ENCODE measurements around the gene PLXNA4. TPM values are rescaled to one million over a fixed set of nuclear protein-coding genes. Genes with fewer than 3 reads are reported as not detected.

The PLXNA4 gene
- polyA plus RNA-seq, 1 donor from 2014 or later, result not detected

DNA sequence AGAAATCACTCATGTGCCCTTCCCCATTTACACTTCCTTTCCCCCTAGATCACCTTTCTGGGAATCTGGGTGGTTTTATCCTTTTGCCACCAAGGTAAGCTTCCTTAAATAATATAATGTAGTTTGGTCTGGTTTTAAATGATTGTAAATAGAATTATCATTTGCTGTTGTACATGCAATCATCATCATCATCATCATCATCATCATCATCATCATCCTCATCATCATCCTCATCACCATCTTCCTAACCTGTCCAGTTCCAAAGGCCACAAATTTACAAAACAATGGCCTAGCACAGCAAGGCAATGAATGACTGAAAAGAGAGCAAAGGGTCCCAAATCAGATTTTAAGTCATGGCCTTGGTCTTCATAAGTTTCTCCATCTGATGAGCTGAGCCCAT is 329.7 kb downstream of the PLXNA4 start:
- H3K27ac Mint-ChIP-seq, result no peak overlapping the region
- H3K27me3 Mint-ChIP-seq, result peaks cover 4% of the 10 kb centered on the region
- peaks cover 0 to 13% (median 6%) of the 10 kb centered on the region in 3 donors for H3K9me3 Mint-ChIP-seq
- H3K36me3 Mint-ChIP-seq, result no peaks in the 10 kb centered on the region
- H3K4me3 Mint-ChIP-seq, result no peak overlapping the region
- no peaks in the 10 kb centered on the region for H3K4me1 Mint-ChIP-seq

DNA sequence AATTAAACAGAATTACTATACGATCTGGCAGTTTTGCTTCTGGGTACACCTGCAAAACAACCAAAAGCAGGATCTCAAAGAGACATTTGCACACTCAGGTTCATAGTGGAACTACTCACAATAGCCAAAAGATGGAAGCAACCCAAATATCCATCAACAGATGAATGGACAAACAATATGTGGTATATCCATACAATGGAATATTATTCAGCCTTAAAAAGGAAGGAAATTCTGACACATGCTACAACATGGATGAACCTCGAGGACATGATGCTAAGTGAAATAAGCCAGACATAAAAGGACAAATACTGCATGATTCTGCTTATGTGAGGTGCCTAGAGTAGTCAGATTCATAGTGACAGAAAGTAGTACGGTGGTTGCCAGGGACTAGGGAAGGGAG is 330.7 kb downstream of the PLXNA4 start:
- Mint-ChIP-seq H3K27ac (no peak overlapping the region), H3K36me3 (no peaks in the 10 kb centered on the region), H3K27me3 (peaks cover 2% of the 10 kb centered on the region), H3K9me3 (peaks cover 0 to 13% (median 6%) of the 10 kb centered on the region in 3 donors), H3K4me1 (no peaks in the 10 kb centered on the region), H3K4me3 (no peak overlapping the region)

DNA sequence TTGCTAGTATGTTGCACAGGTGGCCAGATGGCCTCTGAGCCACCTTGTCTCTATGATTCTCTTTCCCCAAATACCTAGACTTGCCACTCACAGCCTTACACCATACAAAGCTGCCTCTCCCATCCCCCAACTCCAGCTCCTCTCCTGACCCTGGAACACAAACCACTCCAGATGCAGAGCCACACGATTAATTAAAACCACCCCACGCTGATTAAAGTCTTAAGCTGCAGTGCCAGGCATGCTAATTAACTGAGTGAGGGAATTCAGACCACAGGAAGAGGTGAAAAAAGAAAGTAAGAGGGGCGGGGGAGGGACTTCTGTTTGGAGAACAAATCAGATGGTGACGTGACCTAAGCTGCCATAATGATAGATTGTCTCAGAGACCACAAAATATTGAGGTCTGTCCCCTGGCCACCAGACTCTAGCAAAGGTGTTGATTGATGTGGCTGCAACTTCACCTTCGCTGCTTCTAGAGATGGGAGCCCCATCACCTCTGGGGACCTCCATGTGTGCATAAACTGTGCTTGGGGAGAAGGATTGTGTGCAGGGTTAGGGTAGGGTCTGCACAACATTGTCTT is 331.3 kb downstream of the PLXNA4 start:
- Mint-ChIP-seq H3K27ac (peak overlapping the region in 2 of 3 donors; percentile 10 to 49), H3K4me3 (no peak overlapping the region), H3K27me3 (peaks cover 2% of the 10 kb centered on the region), H3K9me3 (peaks cover 0 to 13% (median 6%) of the 10 kb centered on the region in 3 donors), H3K36me3 (no peaks in the 10 kb centered on the region), H3K4me1 (no peaks in the 10 kb centered on the region)

DNA sequence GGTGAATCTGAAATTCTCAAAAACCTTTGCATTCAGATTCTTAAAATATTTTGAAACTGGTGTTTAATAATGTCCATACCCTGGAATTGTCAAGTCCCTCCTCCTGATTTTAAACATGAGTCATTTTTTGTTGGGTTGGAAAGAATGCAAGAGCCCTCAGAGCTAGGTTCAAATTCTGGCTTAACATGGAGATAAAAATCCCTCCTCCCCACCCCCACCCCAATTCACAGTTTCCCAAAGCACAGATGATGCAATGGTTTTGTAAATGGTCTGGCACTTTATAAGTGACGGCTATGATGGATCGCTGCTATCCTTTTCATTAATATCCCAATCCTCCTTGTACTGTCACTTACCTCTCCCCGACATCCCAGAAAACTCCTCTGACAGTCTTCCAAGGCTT is 332.8 kb downstream of the PLXNA4 start:
- Mint-ChIP-seq H3K9me3 (peaks cover 0 to 13% (median 8%) of the 10 kb centered on the region in 3 donors), H3K4me3 (no peak overlapping the region), H3K27me3 (peaks cover 5% of the 10 kb centered on the region), H3K36me3 (no peaks in the 10 kb centered on the region), H3K4me1 (no peaks in the 10 kb centered on the region), H3K27ac (no peak overlapping the region)

DNA sequence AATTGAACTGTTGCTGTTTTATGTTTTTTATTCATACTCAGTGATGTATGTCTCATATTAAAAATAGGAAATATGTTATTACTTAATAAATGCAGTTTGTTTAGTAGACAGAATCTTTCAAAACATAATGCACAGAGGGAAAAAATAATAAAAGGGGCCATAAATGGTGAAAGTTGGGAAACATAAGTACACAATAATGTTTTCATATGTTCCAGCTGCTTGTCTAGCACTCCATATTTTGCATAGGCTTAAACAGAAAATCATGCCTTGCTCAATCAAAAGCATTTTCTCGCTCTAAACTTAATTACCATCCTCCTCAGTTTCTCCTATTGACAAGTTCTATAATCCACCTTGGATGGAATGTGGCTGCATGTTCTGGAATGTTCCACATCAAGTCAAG is 333.2 kb downstream of the PLXNA4 start:
- H3K27ac Mint-ChIP-seq, result no peak overlapping the region
- no peak overlapping the region for H3K4me3 Mint-ChIP-seq

DNA sequence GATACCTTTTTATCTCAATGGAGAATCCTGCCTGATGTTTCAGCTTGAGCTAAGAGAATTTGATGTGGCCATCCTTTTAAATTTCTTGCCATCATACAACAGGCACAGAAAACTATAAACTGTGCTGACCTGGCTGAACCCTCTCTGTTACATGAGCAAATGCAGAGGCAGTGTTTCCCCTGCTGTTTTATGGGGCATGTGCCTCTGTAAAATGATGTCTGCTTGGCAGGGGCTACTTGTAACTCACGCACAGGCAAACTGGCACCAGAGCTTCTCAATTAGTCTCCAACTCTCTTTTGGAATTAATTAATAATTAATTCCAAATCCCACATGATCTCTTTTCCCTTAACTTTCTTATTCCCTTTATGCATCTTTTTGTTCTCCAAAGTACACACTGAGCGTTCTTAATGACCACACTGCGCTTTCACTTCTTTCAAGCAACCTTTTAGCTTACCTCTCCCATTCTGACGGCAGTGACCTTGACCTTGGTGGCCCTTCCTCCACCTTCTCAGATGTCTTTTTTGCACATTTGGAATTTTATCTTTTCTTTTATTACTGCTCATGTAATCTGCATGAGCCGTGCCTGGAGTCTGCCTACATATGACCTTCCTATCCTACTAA is 334.0 kb downstream of the PLXNA4 start:
- Mint-ChIP-seq H3K4me1 (no peaks in the 10 kb centered on the region), H3K27me3 (peaks cover 5% of the 10 kb centered on the region), H3K27ac (no peak overlapping the region), H3K4me3 (no peak overlapping the region), H3K36me3 (no peaks in the 10 kb centered on the region), H3K9me3 (peaks cover 0 to 13% (median 8%) of the 10 kb centered on the region in 3 donors)

More for the DNA sequence above, 333.2 kb downstream of the PLXNA4 start:
- peaks cover 5% of the 10 kb centered on the region for H3K27me3 Mint-ChIP-seq
- H3K4me1 Mint-ChIP-seq, result no peaks in the 10 kb centered on the region
- no peaks in the 10 kb centered on the region for H3K36me3 Mint-ChIP-seq
- H3K9me3 Mint-ChIP-seq, result peaks cover 0 to 13% (median 8%) of the 10 kb centered on the region in 3 donors

DNA sequence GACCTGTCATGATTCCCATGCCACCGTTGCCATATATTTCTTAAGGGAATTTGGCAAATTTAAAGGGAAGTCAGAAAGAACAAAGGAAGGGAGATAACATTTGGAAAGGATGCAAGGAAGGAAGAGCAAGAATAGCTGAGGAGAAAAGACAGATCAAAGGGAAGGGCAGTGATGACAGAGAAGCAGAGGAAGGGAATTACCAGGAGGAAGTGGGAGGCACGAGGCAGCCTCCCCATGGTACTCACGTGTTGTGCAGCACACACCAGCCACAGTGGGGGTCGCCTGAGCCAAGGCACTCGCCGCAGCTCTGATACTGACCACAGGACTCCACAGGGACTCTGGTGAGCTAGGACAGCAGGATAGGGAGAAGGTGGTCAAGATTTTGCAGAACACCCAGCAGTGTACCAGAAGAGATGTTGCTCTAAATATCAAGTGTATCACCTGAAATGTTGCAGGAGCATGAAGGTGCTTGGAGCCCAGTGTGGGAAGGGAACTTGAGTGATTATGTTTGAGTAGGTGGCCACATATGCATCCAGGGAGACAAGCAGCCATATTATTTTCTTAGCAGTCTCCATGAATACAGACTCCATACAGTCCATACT is 335.3 kb downstream of the PLXNA4 start:
- H3K4me3 Mint-ChIP-seq, result no peak overlapping the region
- H3K9me3 Mint-ChIP-seq, result peaks cover 0 to 8% (median 8%) of the 10 kb centered on the region in 3 donors
- H3K36me3 Mint-ChIP-seq, result no peaks in the 10 kb centered on the region
- no peak overlapping the region for H3K27ac Mint-ChIP-seq
- H3K27me3 Mint-ChIP-seq, result peaks cover 5% of the 10 kb centered on the region
- no peaks in the 10 kb centered on the region for H3K4me1 Mint-ChIP-seq

DNA sequence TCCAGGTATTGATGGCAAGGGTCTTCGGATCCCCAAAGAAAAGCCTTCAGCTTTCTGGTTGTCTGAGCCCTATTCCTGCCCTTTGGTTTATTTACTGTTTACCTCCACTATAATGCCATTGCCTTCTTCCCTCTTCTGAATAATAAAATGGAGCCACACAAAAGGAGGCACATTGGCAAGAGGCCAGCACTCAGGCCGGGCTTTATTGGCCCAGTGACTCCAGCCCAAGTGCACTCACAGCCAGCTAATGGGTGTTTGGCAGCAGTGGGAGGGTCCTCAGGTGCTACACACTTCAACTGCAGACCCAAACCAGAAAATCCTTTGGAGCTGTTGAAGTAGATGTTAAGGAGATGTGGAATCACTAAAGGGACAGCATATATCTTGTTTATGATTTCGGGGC is 336.0 kb downstream of the PLXNA4 start:
- Mint-ChIP-seq H3K4me3 (no peak overlapping the region), H3K9me3 (peaks cover 0 to 7% (median 3%) of the 10 kb centered on the region in 3 donors), H3K27ac (no peak overlapping the region), H3K27me3 (peaks cover 5% of the 10 kb centered on the region), H3K36me3 (no peaks in the 10 kb centered on the region), H3K4me1 (no peaks in the 10 kb centered on the region)

DNA sequence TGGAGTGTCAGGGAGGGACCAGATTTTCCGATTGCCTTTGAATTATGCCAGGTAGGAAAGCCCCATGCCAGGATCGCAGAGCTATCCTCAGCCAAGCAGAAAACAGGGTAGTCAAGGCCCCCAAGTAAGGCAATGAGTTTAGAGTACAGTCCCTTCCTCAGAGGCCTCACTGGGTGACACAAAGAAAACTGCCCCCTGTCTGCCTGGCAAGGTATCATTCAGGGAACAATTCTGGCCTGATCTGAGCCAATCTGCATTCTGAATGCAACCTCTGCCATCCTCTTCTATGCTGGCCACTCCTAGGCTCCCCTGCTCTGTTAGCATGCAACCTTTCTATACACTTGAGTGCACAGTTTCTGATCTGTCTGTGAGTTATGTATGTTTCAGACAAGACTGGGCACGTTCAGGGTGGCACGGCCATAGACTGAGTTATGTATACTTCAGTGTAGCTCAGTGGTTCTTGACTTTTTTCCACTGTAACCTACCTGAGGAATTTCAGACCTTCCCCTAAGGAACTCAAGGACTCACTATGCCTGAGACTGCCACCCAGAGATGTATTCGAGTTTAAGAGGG is 336.8 kb downstream of the PLXNA4 start:
- Mint-ChIP-seq H3K4me3 (no peak overlapping the region), H3K36me3 (no peaks in the 10 kb centered on the region), H3K27ac (no peak overlapping the region), H3K27me3 (peaks cover 3% of the 10 kb centered on the region), H3K9me3 (peaks cover 0 to 4% (median 0%) of the 10 kb centered on the region in 3 donors), H3K4me1 (no peaks in the 10 kb centered on the region)

DNA sequence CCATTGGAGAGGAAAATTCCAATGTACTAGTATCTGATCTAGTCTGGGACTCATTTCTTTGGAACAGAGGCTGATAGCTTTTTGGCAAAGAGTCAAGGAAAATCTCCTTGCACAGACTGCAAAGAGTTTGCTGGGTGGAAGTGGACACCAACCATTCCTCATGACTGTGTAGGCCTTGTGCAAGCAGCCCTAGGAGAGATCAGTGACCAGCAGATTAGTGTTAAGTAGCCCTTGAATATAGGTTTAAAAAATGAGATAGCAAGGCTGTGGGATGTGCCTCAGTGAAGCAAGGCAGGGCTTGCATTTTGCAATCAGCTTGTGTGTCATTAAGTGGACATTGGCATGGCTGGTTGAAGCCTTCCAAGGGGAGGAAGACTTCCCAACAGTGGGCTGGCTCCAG is 341.6 kb downstream of the PLXNA4 start:
- H3K9me3 Mint-ChIP-seq, result peaks cover 0 to 3% (median 0%) of the 10 kb centered on the region in 3 donors
- no peaks in the 10 kb centered on the region for H3K4me1 Mint-ChIP-seq
- no peaks in the 10 kb centered on the region for H3K36me3 Mint-ChIP-seq
- no peak overlapping the region for H3K4me3 Mint-ChIP-seq
- peaks cover 3% of the 10 kb centered on the region for H3K27me3 Mint-ChIP-seq
- no peak overlapping the region for H3K27ac Mint-ChIP-seq

DNA sequence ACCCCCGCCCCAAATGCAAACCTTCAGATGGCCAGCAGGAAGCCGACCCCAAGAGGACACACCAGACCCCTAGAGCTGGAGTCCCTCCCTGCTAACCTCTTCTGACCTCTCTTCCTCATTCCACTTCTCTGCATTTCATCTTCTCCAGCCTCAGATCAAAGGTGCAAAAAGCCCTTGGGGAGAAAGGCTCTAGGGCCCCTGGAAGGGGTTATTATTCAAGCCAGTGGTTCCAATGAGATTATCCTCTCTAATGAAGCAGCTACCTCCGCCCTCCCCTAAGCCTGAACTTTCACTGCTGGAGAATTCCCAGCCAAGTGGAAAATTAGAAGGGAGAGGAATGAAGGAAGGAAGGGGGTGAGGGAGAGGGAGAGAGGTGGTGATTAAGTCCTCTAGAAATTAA is 343.9 kb downstream of the PLXNA4 start:
- H3K27me3 Mint-ChIP-seq, result peaks cover 9% of the 10 kb centered on the region
- H3K4me1 Mint-ChIP-seq, result no peaks in the 10 kb centered on the region
- H3K36me3 Mint-ChIP-seq, result peaks cover 2% of the 10 kb centered on the region
- H3K4me3 Mint-ChIP-seq, result no peak overlapping the region
- H3K27ac Mint-ChIP-seq, result no peak overlapping the region
- H3K9me3 Mint-ChIP-seq, result peaks cover 0 to 2% (median 0%) of the 10 kb centered on the region in 3 donors

DNA sequence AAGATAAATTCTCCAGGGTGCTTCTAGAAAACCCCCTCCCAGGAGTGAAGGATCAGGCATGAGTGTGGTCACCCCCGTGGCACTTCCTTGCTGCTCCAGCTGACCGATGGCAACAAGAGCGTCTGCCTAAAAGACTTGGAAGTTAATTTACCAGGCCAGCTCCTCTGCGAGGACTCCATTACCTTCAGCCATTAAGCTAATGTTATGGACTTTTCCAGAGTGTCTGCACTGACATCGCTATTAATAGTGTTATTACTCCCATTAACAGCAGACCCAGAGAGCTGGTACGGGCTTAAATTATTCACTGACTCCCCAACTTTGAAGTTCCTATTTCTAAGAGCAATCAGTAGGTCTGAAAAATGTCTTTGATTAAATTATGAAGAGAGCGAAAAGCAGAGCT is 345.8 kb downstream of the PLXNA4 start:
- Mint-ChIP-seq H3K36me3 (peaks cover 2% of the 10 kb centered on the region), H3K4me3 (no peak overlapping the region), H3K27ac (no peak overlapping the region), H3K9me3 (peaks cover 0 to 2% (median 0%) of the 10 kb centered on the region in 3 donors), H3K27me3 (peaks cover 9% of the 10 kb centered on the region), H3K4me1 (no peaks in the 10 kb centered on the region)

DNA sequence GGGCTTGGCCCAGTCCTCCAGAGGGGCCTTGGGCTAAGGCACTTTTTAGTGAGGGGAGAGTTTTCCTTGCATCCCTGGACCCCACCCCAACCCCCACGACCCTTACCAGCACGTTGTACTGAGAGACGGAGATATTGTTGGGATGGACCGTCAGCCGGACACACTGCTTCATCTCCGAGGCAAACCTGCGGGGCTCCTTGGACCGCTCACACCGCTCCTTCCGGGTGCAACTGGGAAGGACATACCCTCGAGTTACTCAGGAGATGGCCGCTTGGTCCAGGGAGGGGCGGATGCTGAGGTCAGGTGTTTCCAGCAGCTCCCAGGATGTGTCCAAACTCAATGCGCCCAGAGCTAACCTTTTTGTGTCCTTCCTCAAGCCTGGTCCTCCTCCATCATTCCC is 348.0 kb downstream of the PLXNA4 start:
- Mint-ChIP-seq H3K4me3 (no peak overlapping the region), H3K9me3 (peaks cover 0 to 2% (median 0%) of the 10 kb centered on the region in 3 donors), H3K27me3 (peaks cover 9% of the 10 kb centered on the region), H3K4me1 (peaks cover 0 to 4% (median 0%) of the 10 kb centered on the region in 3 donors), H3K27ac (no peak overlapping the region), H3K36me3 (peaks cover 2% of the 10 kb centered on the region)

DNA sequence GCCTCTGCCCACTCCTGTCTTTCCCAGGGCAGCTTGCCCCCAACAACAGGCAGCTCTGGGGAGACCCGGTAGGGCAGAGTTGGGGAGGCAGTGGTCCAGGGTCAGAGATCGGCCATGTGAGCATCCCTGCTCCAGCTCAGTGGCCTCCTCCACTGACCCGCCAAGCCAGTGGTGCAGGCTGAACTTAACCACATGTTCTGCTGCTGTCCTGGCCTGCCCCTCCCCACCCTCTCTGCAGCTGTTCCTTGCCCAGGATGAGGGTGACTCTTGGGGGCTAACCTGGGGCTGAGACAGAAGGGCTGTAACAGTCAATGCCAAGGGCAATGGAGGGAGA is 349.3 kb downstream of the PLXNA4 start:
- Mint-ChIP-seq H3K9me3 (peaks cover 0 to 2% (median 0%) of the 10 kb centered on the region in 3 donors), H3K4me1 (peaks cover 0 to 4% (median 0%) of the 10 kb centered on the region in 3 donors), H3K4me3 (no peak overlapping the region), H3K27ac (no peak overlapping the region), H3K27me3 (peaks cover 11% of the 10 kb centered on the region), H3K36me3 (peaks cover 2% of the 10 kb centered on the region)

DNA sequence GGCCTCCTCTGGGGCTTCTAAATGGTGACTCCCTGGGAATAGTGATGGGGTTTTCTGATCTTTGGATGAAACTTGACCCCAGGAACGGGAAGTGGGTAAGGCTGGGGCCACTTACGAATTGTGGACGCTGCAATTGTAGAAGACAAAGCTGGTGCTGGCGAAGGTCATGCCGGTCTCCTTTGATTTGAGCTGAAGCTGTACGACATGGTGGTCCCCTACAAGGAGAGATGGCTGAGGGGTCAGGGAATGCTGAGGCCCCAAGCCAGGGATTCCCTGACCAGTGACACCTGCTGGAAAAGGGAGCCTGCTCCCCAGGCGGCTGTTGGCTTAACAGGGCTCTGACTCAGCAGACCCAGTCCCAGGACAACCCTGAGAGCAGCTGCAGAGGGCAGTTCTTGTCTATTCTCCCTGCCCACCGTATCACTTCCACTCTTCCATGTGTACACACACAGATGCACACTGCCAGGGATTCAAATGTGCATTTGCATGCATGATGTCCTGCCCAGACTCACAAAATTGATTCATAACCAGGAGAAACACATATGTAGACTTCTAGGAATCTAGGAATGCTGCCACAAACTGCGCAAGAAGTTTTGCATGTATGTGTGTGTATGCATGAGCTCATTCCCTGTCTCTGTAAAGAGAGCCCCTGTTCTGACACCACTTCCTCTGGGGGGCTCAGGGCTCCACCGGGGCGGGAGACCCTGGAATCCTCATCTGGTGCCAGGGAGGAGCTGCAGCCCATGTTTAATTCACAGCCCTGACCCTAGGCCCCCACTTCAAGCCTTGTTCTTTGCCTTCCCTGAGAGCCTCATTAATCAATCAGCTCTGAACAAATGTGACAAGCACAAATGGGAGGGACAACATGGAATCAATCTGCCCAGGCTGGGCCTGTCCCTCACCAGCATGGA is 350.0 kb downstream of the PLXNA4 start:
- Mint-ChIP-seq H3K4me1 (peaks cover 0 to 4% (median 0%) of the 10 kb centered on the region in 3 donors), H3K9me3 (peaks cover 0 to 2% (median 0%) of the 10 kb centered on the region in 3 donors)

More for the DNA sequence above, 350.0 kb downstream of the PLXNA4 start:
- H3K27me3 Mint-ChIP-seq, result peaks cover 12% of the 10 kb centered on the region
- H3K27ac Mint-ChIP-seq, result no peak overlapping the region
- H3K36me3 Mint-ChIP-seq, result peaks cover 2% of the 10 kb centered on the region
- no peak overlapping the region for H3K4me3 Mint-ChIP-seq

Data from IgD-negative memory B cell (primary cell).